Choroid plexus epithelial cell (primary cell): ENCODE results near the gene CEBPG.
A peak's percentile ranks its signal among the peaks of the same experiment; 100 is the strongest.

Experiments
- DNase-seq: peaks from one replicate; pipeline ENCODE4 v3.0.0-alpha.2; 2010; ENCODE audit warnings: low read depth
- H3K4me3 ChIP-seq: 2 replicates; pipeline ENCODE4 v1.5.1; 2011; ENCODE audit warnings: low read depth, mild to moderate bottlenecking, control low read depth, low read length, moderate library complexity
- TF ChIP-seq, protein P1 (sequence below): conservative IDR thresholded peaks from 2 replicates; pipeline ENCODE4 v1.5.1; 2011; ENCODE audit warnings: low read depth, mild to moderate bottlenecking, control low read depth, inconsistent platforms, low read length, moderate library complexity

CEBPG gene

DNA sequence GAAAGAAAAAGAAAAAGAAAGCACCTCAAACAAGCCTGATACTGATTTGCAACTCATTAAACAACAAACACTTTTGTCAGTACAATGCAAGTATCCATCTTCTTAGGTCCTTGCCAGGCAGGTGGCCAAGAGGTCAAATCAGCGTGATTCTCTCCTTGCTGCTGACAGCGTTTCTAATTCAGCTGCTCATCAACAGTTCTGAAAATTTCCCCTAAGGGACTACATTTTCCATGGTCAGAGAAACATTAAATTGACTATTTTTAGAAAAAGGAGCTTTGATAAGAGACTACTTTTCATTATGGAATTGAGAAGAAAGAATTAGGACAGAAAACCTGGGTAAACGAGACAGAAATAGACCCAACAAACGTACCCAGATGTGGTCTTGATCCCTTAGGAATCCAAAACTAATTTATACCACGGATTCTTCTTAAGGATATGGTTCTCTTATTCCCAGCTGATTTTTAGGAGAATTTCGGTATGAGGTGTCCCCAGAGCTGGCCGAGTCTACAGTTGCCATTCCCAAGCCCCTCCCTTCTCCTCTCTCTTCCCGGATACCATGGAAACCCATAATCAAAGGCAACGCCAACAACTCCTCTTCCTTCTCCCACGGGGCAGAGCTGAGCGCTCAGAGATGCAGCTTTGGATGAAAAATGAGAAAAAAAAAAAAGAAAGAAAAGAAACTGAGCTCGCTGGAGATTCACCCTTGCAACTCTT is 29.5 kb upstream of the CEBPG start:
- TF ChIP-seq, protein P1, sequence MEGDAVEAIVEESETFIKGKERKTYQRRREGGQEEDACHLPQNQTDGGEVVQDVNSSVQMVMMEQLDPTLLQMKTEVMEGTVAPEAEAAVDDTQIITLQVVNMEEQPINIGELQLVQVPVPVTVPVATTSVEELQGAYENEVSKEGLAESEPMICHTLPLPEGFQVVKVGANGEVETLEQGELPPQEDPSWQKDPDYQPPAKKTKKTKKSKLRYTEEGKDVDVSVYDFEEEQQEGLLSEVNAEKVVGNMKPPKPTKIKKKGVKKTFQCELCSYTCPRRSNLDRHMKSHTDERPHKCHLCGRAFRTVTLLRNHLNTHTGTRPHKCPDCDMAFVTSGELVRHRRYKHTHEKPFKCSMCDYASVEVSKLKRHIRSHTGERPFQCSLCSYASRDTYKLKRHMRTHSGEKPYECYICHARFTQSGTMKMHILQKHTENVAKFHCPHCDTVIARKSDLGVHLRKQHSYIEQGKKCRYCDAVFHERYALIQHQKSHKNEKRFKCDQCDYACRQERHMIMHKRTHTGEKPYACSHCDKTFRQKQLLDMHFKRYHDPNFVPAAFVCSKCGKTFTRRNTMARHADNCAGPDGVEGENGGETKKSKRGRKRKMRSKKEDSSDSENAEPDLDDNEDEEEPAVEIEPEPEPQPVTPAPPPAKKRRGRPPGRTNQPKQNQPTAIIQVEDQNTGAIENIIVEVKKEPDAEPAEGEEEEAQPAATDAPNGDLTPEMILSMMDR: no peak
- H3K4me3 ChIP-seq: no peak overlapping the region
- no peak for DNase-seq

DNA sequence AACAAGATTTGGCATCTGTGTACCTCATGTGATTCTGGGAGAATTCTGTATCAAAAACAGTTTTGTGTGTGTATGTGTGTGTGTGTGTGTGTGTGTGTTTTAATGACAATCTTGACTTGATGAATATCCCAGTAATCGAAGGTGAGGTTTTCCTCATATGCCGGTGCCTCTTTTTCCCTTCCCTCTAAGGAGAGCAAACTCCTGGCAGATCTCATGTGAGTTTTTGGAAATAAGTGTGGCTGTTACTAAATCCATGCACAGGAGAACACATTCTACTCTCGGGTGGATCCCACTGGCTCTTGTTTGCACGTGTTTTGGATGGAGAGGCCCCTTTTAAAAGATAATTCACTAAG is 29.0 kb upstream of the CEBPG start:
- no peak for DNase-seq

DNA sequence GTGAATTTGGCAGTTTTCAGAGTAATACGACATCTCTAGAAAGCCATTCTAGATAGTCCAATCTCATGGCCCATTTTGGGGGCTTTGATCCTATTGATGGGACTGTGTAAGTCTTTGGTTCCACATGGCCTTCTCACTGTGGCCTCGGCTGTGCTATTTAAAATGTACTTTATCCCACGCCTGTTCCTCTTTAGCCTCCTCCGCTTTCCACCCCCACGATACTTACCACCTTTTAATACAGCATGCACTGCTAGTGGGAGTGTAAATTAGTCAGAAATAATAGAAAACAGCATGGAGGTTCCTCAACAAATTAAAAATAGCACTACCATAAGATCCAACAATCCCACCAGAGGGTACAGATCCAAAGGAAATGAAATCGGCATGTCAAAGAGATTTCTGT is 28.3 kb upstream of the CEBPG start:
- H3K4me3 ChIP-seq: no peak overlapping the region
- TF ChIP-seq, protein P1: no peak
- DNase-seq: no peak

More for the DNA sequence above, 29.0 kb upstream of the CEBPG start:
- TF ChIP-seq, protein P1: no peak
- H3K4me3 ChIP-seq: no peak overlapping the region

DNA sequence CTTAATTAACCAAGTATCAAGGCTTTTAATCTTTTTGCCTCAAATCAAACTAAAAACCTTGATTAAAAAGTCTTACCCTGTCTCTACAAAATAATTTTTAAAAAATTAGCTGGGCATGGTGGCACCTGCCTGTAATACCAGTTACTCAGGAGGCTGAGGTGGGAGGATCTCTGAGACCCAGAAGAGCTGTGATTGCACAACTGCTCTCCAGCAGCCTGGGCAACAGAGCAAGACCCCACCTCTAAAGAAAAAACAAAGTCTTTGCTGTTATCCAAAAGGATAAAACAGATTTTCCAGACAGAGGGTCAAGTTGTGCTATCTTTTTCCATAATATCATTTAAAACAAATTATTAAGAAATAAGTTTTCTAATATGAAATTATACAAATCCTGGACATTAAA is 26.8 kb upstream of the CEBPG start:
- no peak overlapping the region for H3K4me3 ChIP-seq
- TF ChIP-seq, protein P1: no peak
- DNase-seq: no peak

DNA sequence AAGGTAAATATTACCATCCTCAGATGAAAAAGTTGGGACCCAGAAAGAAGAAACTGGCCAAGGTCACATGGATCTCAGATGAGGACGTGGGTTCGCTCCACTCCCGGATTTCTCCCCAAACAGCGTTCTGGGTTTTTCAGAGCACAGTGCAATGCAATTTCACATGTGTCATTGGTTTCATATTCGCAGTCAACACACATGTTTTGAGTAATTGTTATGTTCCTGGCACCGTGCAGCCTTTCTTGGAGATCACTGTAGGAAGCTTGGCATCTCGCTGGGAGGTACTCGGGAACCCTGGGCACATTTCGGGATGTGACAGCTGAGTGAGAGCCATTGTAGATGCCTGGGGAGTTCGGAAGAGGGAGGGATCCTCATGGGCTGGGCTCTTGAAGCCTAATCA is 26.2 kb upstream of the CEBPG start:
- TF ChIP-seq, protein P1: no peak
- DNase-seq: no peak
- H3K4me3 ChIP-seq: no peak overlapping the region

DNA sequence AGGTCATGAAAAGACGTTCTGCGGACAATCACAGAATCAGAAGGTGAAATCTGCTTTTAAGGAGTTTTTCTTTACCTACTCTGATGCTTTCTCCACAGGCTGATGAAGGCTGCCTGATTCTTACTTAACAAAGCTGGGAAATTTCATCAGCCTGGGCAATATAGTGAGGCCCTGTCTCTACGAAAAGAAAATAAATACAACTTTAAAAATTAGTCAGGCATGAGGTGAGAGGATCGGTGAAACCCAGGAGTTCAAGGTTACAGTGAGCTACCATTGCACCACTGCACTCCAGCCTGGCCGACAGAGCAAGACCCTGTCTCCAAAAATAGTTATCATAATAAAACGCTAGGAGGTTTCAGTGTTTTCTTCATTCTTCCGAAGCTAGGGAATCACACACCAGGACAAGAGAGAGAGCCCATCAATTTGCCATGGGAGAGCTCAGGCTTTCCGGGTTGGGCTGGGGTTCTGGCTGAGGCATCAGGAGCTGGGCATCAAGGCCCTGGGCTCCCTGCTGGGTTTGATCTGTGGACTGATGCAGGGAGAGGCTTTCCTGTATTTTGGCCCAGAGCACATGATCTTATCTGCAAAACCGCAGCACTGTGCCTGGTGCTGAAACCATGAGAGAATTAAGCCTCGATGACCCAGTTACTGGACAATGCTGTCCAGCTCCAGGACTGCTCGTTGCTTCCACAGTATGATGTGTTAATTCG is 25.1 kb upstream of the CEBPG start:
- TF ChIP-seq, protein P1: no peak
- peak; percentile 24 for DNase-seq
- H3K4me3 ChIP-seq: no peak overlapping the region
